Vagina (tissue), 2 donors: ENCODE results near the gene SPRR1A.

Source experiments
- CTCF ChIP-seq, 3 experiments: fragments of 450-650 bp in 2 of 3; fragments of 200-600 bp in 1 of 3; sonication (generic) in 1 of 3; IDR thresholded peaks; one replicate each; pipeline ENCODE4 v1.5.1; 2017 to 2019; ENCODE audit warnings: antibody characterized with exemption in 3 of 3, mild to moderate bottlenecking in 2 of 3, moderate library complexity in 2 of 3
- POLR2AphosphoS5 ChIP-seq, 2 donors: sonication (generic); formaldehyde crosslinking; IDR thresholded peaks; one replicate each; pipeline ENCODE4 v1.9.0; 2017; ENCODE audit warnings: antibody characterized with exemption in 2 of 2, mild to moderate bottlenecking in 2 of 2, low read depth in 1 of 2; ENCODE audit not compliant: insufficient read depth in 1 of 2

- TF ChIP-seq CTCF (IDR thresholded peaks at IDR 0.05) (no peak), POLR2AphosphoS5 (IDR thresholded peaks at IDR 0.05; ENCODE audit: insufficient read depth in 1 of 2, low read depth in 1 of 2) (peak in 1 of 2 donors; percentile 11)
These were observed 2.6 kb upstream of the SPRR1A start for GRCh38 chr1:152981146-152981871.
